ENCODE results near the gene MYBPC1. TPM values are rescaled to one million over a fixed set of nuclear protein-coding genes. Genes with fewer than 3 reads are reported as not detected.
"Not testable (repeated sequence)": the region's sequence is repeated elsewhere in the genome, so short reads cannot be mapped to it uniquely, and the experiment has no call there.

Gene MYBPC1
- total RNA-seq, 4 donors from 2014 or later: 2,958 to 5,874 (median 4,932) TPM

- no peaks in the 10 kb centered on the region for H3K4me1 ChIP-seq
- H3K27ac ChIP-seq: no peak overlapping the region
- no peaks in the 10 kb centered on the region for H3K27me3 ChIP-seq
- in situ Hi-C loops (cut with MboI; ENCODE audit: low sequenced_read_pairs in 4 of 4) (no loop called here), intact Hi-C loops (cut with DNase I; ENCODE audit: low total_unique reads) (no loop called here)
- H3K4me3 ChIP-seq: no peak overlapping the region
- TF ChIP-seq POLR2A (IDR thresholded peaks at IDR 0.05): no peak
- TF ChIP-seq CTCF (IDR thresholded peaks at IDR 0.05 in 4 of 5, conservative IDR thresholded peaks at IDR 0.05 in 1 of 5): no peak
- H3K36me3 ChIP-seq: peaks cover 0 to 56% of the 10 kb centered on the region in 2 donors
- H3K9me3 ChIP-seq: no peaks in the 10 kb centered on the region
- DNase-seq: no peak
- no peak for ATAC-seq
Measured at GRCh38 chr12:101733166-101733565, 138.4 kb downstream of the MYBPC1 start.

GRCh38 chr12:101734482-101734881 lies 139.7 kb downstream of the MYBPC1 start:
- H3K4me1 ChIP-seq; H3K4me3 ChIP-seq; in situ Hi-C loops (cut with MboI; ENCODE audit: low sequenced_read_pairs in 4 of 4); DNase-seq; H3K27ac ChIP-seq; intact Hi-C loops (cut with DNase I; ENCODE audit: low total_unique reads); H3K27me3 ChIP-seq; H3K9me3 ChIP-seq: not testable (repeated sequence)
- peaks cover 0 to 54% of the 10 kb centered on the region in 2 donors for H3K36me3 ChIP-seq
- peak in 1 of 2 donors; percentile 17 for ATAC-seq

Other genes with a start within 250 kb of the MYBPC1 start
- gene ARL1, start 187.2 kb upstream of the MYBPC1 start, total RNA-seq: 10 to 100 TPM; 50.7 to 57.3 (median 52.8) TPM
- not detected for gene SPIC, start 119.6 kb upstream of the MYBPC1 start, total RNA-seq
- gene CHPT1, start 102.7 kb downstream of the MYBPC1 start, total RNA-seq: 10 to 100 TPM; 32.3 to 67.3 (median 36.1) TPM
- under 1 TPM in 1 of 4 donors, not detected in 3; 0.66 TPM for gene SYCP3, start 144.5 kb downstream of the MYBPC1 start, total RNA-seq
- 10 to 100 TPM; 10.7 to 30.3 (median 16.2) TPM for gene GNPTAB, start 236.0 kb downstream of the MYBPC1 start, total RNA-seq